ENCODE data around the gene BRPF3.
A peak's percentile ranks its signal among the peaks of the same experiment; 100 is the strongest.

Gene BRPF3

DNA sequence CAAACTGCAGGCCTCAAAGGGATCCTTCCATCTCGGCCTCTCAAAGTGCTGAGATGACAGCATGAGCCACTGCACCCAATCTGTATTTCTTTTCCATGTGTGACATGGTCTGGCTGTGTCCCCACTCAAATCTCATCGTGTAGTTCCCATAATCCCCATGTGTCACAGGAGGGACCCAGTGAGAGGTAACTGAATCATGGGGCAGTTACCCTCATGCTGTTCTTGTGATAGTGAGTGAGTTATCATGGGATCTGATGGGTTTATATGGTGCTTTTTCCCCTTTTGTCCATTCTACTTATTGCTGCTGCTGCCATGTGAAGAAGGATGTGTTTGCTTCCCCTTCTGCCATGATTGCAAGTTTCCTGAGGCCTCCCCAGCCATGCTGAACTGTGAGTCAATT is 10.3 kb upstream of the BRPF3 start:
- Mint-ChIP-seq H3K36me3 (ENCODE audit: low read depth) (no peaks in the 10 kb centered on the region), H3K27me3 (no peaks in the 10 kb centered on the region), H3K27ac (no peak overlapping the region), H3K4me1 (ENCODE audit: low read depth) (no peaks in the 10 kb centered on the region), H3K4me3 (no peak overlapping the region), H3K9me3 (no peaks in the 10 kb centered on the region)
- DNase-seq = no peak

GRCh38 chr6:36187446-36187845 is 9.1 kb upstream of the BRPF3 start:
- Mint-ChIP-seq H3K27me3 (no peaks in the 10 kb centered on the region), H3K9me3 (no peaks in the 10 kb centered on the region), H3K36me3 (ENCODE audit: low read depth) (no peaks in the 10 kb centered on the region), H3K4me3 (no peak overlapping the region), H3K4me1 (ENCODE audit: low read depth) (no peaks in the 10 kb centered on the region), H3K27ac (no peak overlapping the region)
- DNase-seq = no peak

- peaks cover 42% of the 10 kb centered on the region for H3K4me1 Mint-ChIP-seq (ENCODE audit: low read depth)
- peak overlapping the region; percentile 88 for H3K27ac Mint-ChIP-seq
- DNase-seq = no peak
- H3K4me3 Mint-ChIP-seq = peak overlapping the region; percentile 77
- H3K9me3 Mint-ChIP-seq = peaks cover 2% of the 10 kb centered on the region
- no peaks in the 10 kb centered on the region for H3K27me3 Mint-ChIP-seq
- peaks cover 14% of the 10 kb centered on the region for H3K36me3 Mint-ChIP-seq (ENCODE audit: low read depth)
Observed at GRCh38 chr6:36195471-36196112, 952 bp upstream of the BRPF3 start.

- Mint-ChIP-seq H3K4me1 (ENCODE audit: low read depth) (peaks cover 56% of the 10 kb centered on the region), H3K27me3 (no peaks in the 10 kb centered on the region), H3K9me3 (peaks cover 2% of the 10 kb centered on the region), H3K4me3 (peak overlapping the region; percentile 84), H3K27ac (peak overlapping the region; percentile 96), H3K36me3 (ENCODE audit: low read depth) (peaks cover 28% of the 10 kb centered on the region)
- peak; percentile 100 for DNase-seq
Observed at GRCh38 chr6:36196880-36197548, 470 bp downstream of the BRPF3 start.

DNA sequence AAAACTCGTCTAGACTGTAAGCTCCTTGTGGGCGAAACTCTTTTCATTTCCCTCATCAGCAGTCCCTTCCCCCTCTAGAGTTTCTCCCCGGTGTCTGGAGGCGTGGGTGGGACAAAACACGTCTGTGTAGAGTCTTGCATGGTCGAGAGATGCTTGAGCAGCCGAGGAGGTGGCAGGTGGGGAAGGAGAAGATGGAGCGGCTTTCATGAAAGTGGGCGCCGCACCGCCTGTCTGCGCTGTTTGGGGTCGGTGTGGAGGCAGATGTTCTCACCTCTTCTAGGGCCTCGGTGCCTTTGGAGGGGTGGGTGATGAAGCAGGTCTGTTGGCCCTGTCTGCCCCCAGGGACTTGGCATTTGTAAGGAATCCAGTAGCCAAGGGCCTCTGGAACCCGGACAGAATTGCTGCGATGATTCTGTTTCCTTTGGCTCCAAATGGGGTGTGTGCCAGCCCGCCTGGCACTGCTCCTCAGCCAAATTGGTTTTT is 1.2 kb downstream of the BRPF3 start:
- Mint-ChIP-seq H3K4me3 (peak overlapping the region; percentile 84), H3K27ac (peak overlapping the region; percentile 96), H3K4me1 (ENCODE audit: low read depth) (peaks cover 64% of the 10 kb centered on the region), H3K27me3 (no peaks in the 10 kb centered on the region), H3K36me3 (ENCODE audit: low read depth) (peaks cover 36% of the 10 kb centered on the region), H3K9me3 (peaks cover 2% of the 10 kb centered on the region)
- no peak for DNase-seq

DNA sequence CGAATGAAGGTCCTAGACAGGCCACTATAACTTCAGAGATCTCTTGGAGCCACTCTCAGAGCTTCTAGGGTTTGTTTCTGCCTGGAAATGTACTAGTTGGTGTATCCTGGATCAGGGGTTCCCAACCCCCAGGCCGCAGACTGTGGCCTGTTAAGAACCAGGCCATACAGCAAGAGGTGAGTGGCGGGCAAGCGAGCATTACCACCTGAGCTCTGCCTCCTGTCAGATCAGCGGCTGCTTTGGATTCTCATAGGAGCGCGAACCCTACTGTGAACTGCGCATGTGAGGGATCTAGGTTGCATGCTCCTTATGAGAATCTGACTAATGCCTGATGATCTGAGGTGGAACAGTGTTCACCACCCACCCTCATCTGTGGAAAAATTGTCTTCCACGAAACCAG is 2.4 kb downstream of the BRPF3 start:
- H3K27me3 Mint-ChIP-seq = no peaks in the 10 kb centered on the region
- no peak overlapping the region for H3K4me3 Mint-ChIP-seq
- DNase-seq = no peak

DNA sequence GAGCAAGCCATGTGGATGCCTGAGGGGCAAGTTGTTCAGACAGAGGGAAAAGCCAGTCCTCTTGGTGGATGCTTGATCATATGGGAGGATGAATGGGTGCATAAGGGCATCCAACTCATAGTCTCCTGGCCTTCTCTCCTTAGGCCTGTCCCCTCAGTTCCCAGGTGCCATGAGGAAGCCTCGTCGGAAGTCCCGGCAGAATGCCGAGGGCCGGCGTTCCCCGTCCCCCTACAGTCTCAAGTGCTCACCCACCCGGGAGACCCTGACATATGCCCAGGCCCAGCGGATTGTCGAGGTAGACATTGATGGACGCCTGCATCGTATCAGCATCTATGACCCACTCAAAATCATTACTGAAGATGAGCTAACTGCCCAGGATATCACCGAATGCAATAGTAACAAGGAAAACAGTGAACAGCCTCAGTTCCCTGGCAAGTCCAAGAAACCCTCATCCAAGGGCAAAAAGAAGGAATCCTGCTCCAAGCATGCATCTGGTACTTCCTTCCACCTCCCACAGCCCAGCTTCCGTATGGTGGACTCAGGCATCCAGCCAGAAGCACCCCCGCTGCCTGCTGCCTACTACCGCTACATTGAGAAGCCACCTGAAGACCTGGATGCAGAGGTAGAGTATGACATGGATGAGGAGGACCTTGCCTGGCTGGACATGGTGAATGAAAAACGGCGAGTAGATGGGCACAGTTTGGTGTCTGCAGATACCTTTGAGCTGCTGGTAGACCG is 3.8 kb downstream of the BRPF3 start:
- peaks cover 59% of the 10 kb centered on the region for H3K36me3 Mint-ChIP-seq (ENCODE audit: low read depth)
- H3K9me3 Mint-ChIP-seq = peaks cover 2% of the 10 kb centered on the region
- no peak overlapping the region for H3K4me3 Mint-ChIP-seq
- no peak for DNase-seq
- no peaks in the 10 kb centered on the region for H3K27me3 Mint-ChIP-seq
- H3K4me1 Mint-ChIP-seq (ENCODE audit: low read depth) = peaks cover 81% of the 10 kb centered on the region
- H3K27ac Mint-ChIP-seq = no peak overlapping the region

More for the DNA sequence above, 2.4 kb downstream of the BRPF3 start:
- H3K27ac Mint-ChIP-seq = no peak overlapping the region
- H3K36me3 Mint-ChIP-seq (ENCODE audit: low read depth) = peaks cover 47% of the 10 kb centered on the region
- H3K4me1 Mint-ChIP-seq (ENCODE audit: low read depth) = peaks cover 76% of the 10 kb centered on the region
- peaks cover 2% of the 10 kb centered on the region for H3K9me3 Mint-ChIP-seq

DNA sequence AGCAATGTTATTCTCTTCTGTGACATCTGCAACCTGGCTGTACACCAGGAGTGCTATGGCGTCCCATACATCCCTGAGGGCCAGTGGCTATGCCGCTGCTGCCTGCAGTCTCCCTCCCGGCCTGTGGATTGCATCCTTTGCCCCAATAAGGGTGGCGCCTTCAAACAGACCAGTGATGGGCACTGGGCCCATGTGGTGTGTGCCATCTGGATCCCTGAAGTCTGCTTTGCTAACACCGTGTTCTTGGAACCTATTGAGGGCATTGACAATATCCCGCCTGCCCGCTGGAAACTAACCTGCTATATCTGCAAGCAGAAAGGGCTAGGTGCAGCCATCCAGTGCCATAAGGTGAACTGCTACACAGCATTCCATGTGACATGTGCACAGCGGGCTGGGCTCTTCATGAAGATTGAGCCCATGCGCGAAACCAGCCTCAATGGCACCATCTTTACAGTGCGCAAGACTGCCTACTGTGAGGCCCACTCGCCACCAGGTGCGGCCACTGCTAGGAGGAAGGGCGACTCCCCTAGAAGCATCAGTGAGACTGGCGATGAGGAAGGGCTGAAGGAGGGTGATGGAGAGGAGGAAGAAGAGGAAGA is 4.6 kb downstream of the BRPF3 start:
- Mint-ChIP-seq H3K9me3 (peaks cover 2% of the 10 kb centered on the region), H3K4me1 (ENCODE audit: low read depth) (peaks cover 80% of the 10 kb centered on the region), H3K4me3 (no peak overlapping the region), H3K27ac (peak overlapping the region; percentile 16), H3K27me3 (no peaks in the 10 kb centered on the region), H3K36me3 (ENCODE audit: low read depth) (peaks cover 66% of the 10 kb centered on the region)
- DNase-seq = no peak

GRCh38 chr6:36201612-36202011 is 5.1 kb downstream of the BRPF3 start:
- H3K27me3 Mint-ChIP-seq = no peaks in the 10 kb centered on the region
- peak overlapping the region; percentile 16 for H3K27ac Mint-ChIP-seq
- peaks cover 81% of the 10 kb centered on the region for H3K4me1 Mint-ChIP-seq (ENCODE audit: low read depth)
- DNase-seq = no peak
- peaks cover 72% of the 10 kb centered on the region for H3K36me3 Mint-ChIP-seq (ENCODE audit: low read depth)
- peaks cover 2% of the 10 kb centered on the region for H3K9me3 Mint-ChIP-seq
- no peak overlapping the region for H3K4me3 Mint-ChIP-seq

DNA sequence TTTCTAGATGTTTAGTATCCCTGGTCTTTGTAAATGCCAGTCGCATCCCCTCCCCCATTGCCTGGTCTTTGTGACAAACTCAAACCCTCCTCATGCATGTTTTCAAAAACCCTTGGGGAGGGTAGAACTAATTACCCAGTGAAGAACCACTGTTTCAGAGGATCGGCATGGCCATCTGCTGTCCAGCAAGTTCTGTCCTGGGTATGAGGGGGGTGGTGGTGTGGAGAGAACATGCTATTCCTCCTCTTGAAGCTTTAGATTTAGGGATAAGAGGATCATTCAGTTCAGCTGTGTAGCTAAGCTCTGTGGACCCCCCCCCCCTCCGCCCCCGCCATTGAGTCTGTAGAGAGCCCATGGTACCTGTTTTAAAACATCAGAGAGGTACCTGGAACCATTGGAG is 5.6 kb downstream of the BRPF3 start:
- Mint-ChIP-seq H3K9me3 (peaks cover 2% of the 10 kb centered on the region), H3K36me3 (ENCODE audit: low read depth) (peaks cover 76% of the 10 kb centered on the region), H3K4me1 (ENCODE audit: low read depth) (peaks cover 81% of the 10 kb centered on the region), H3K4me3 (no peak overlapping the region), H3K27me3 (no peaks in the 10 kb centered on the region), H3K27ac (no peak overlapping the region)
- DNase-seq = no peak

DNA sequence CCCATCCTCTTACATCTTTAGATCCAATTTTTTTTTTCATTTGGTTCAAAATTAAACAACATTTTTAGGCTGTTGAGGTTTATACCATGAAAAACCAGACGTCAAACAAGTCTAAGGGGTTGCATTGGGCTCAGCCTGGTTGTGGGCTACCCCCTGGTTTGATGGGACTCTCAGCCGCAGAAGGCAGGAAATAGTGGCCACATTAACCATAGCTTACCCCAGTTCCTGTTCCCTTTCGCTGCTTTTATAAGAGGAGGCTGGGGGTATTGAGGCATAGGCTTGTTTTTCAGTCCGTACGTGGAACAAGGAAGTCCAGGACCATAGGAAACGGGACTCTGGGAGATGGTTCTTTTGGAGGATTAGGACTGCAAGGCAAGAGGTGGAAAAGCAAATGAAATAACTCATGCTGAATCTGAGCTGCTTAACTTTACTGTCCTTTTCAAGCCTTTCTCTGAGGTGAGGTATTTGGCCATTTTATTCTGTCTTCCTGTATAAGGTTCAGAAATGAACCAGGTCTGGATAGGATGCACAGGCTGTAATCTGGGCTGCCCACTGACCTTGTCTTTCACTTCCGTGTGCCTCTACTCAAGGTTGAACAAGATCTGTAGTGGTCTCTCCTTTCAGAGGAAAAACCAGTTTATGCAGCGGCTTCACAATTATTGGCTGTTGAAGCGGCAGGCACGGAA is 7.7 kb downstream of the BRPF3 start:
- Mint-ChIP-seq H3K27ac (peak overlapping the region; percentile 34), H3K4me1 (ENCODE audit: low read depth) (peaks cover 61% of the 10 kb centered on the region), H3K9me3 (no peaks in the 10 kb centered on the region), H3K36me3 (ENCODE audit: low read depth) (peaks cover 93% of the 10 kb centered on the region), H3K4me3 (peak overlapping the region; percentile 21), H3K27me3 (no peaks in the 10 kb centered on the region)
- no peak for DNase-seq

- H3K4me3 Mint-ChIP-seq = no peak overlapping the region
- H3K36me3 Mint-ChIP-seq (ENCODE audit: low read depth) = peaks cover 96% of the 10 kb centered on the region
- H3K9me3 Mint-ChIP-seq = no peaks in the 10 kb centered on the region
- DNase-seq = no peak
- H3K27ac Mint-ChIP-seq = no peak overlapping the region
- no peaks in the 10 kb centered on the region for H3K27me3 Mint-ChIP-seq
- peaks cover 36% of the 10 kb centered on the region for H3K4me1 Mint-ChIP-seq (ENCODE audit: low read depth)
Observed at GRCh38 chr6:36207155-36207554, 10.6 kb downstream of the BRPF3 start.

GRCh38 chr6:36209606-36210005 is 13.1 kb downstream of the BRPF3 start:
- Mint-ChIP-seq H3K4me1 (ENCODE audit: low read depth) (peaks cover 12% of the 10 kb centered on the region), H3K27ac (no peak overlapping the region), H3K36me3 (ENCODE audit: low read depth) (peaks cover 95% of the 10 kb centered on the region), H3K27me3 (no peaks in the 10 kb centered on the region), H3K4me3 (no peak overlapping the region), H3K9me3 (no peaks in the 10 kb centered on the region)
- DNase-seq = no peak

- H3K36me3 Mint-ChIP-seq (ENCODE audit: low read depth) = peaks cover 96% of the 10 kb centered on the region
- no peak overlapping the region for H3K4me3 Mint-ChIP-seq
- no peak overlapping the region for H3K27ac Mint-ChIP-seq
- no peaks in the 10 kb centered on the region for H3K27me3 Mint-ChIP-seq
- peaks cover 10% of the 10 kb centered on the region for H3K4me1 Mint-ChIP-seq (ENCODE audit: low read depth)
- DNase-seq = no peak
- H3K9me3 Mint-ChIP-seq = no peaks in the 10 kb centered on the region
Observed at GRCh38 chr6:36210182-36210581, 13.6 kb downstream of the BRPF3 start.
